Upper lobe of left lung (tissue), 4 donors: Measurements from ENCODE around the gene RNASE13.

Experiments used
- CTCF ChIP-seq, 6 experiments: fragments of 450-650 bp in 4 of 6; fragments of 200-600 bp in 2 of 6; sonication (generic) in 2 of 6; IDR thresholded peaks; one replicate each; pipeline ENCODE4 v1.5.1; 2016 to 2019; ENCODE audit warnings: antibody characterized with exemption in 6 of 6
- POLR2A ChIP-seq, 4 donors: fragments of 450-650 bp; IDR thresholded peaks; one replicate each; pipeline ENCODE4 v1.5.1; 2016 to 2017; ENCODE audit warnings: antibody characterized with exemption in 4 of 4, mild to moderate bottlenecking in 2 of 4

- TF ChIP-seq POLR2A (IDR thresholded peaks at IDR 0.05) (no peak), CTCF (IDR thresholded peaks at IDR 0.05) (peak; percentile 70 to 88 (median 88))
These were observed 19.8 kb downstream of the RNASE13 start for GRCh38 chr14:21014761-21015190.
